ENCODE data around the gene SPTB. TPM values are rescaled to one million over a fixed set of nuclear protein-coding genes. Genes with fewer than 3 reads are reported as not detected.

Gene SPTB
- total RNA-seq, 4 donors from 2014 or later, result 123 to 554 (median 266) TPM

GRCh38 chr14:64845878-64846277, 33.8 kb downstream of the SPTB start:
- peak overlapping the region; percentile 87 to 99 (median 95) for H3K27ac ChIP-seq
- peaks cover 85 to 91% of the 10 kb centered on the region in 2 donors for H3K4me1 ChIP-seq
- TF ChIP-seq POLR2A (IDR thresholded peaks at IDR 0.05) (no peak), CTCF (IDR thresholded peaks at IDR 0.05 in 4 of 5, conservative IDR thresholded peaks at IDR 0.05 in 1 of 5) (no peak)
- no peaks in the 10 kb centered on the region for H3K36me3 ChIP-seq
- in situ Hi-C loops (cut with MboI; ENCODE audit: low sequenced_read_pairs in 4 of 4), result no loop called here
- no peak overlapping the region for H3K4me3 ChIP-seq
- H3K27me3 ChIP-seq, result no peaks in the 10 kb centered on the region
- H3K9me3 ChIP-seq, result no peaks in the 10 kb centered on the region
- intact Hi-C loops (cut with DNase I; ENCODE audit: low total_unique reads), result no loop called here
- DNase-seq (peak in 1 of 2 donors; percentile 46), ATAC-seq (peak; percentile 19 to 55)

- Histone ChIP-seq H3K9me3 (no peaks in the 10 kb centered on the region), H3K27ac (peak overlapping the region; percentile 87 to 99 (median 95)), H3K36me3 (no peaks in the 10 kb centered on the region), H3K4me1 (peaks cover 89 to 91% of the 10 kb centered on the region in 2 donors), H3K27me3 (no peaks in the 10 kb centered on the region), H3K4me3 (no peak overlapping the region)
- ATAC-seq (no peak), DNase-seq (no peak)
- in situ Hi-C loops (cut with MboI; ENCODE audit: low sequenced_read_pairs in 4 of 4), result loop anchor here in 1 of 4 donors (5.0 kb wide), 1 partner anchor 32 kb away; the partner anchor contains the start of gene SPTB
- intact Hi-C loops (cut with DNase I; ENCODE audit: low total_unique reads), result no loop called here
- TF ChIP-seq CTCF (IDR thresholded peaks at IDR 0.05 in 4 of 5, conservative IDR thresholded peaks at IDR 0.05 in 1 of 5) (no peak), POLR2A (IDR thresholded peaks at IDR 0.05) (no peak)
These were observed 34.7 kb downstream of the SPTB start for GRCh38 chr14:64844969-64845536.

GRCh38 chr14:64844272-64844671, 35.4 kb downstream of the SPTB start:
- ATAC-seq (no peak), DNase-seq (no peak)
- no peak for TF ChIP-seq CTCF (IDR thresholded peaks at IDR 0.05 in 4 of 5, conservative IDR thresholded peaks at IDR 0.05 in 1 of 5)
- no peak for TF ChIP-seq POLR2A (IDR thresholded peaks at IDR 0.05)
- peaks cover 89 to 91% of the 10 kb centered on the region in 2 donors for H3K4me1 ChIP-seq
- intact Hi-C loops (cut with DNase I; ENCODE audit: low total_unique reads), result no loop called here
- H3K27me3 ChIP-seq, result no peaks in the 10 kb centered on the region
- H3K9me3 ChIP-seq, result no peaks in the 10 kb centered on the region
- in situ Hi-C loops (cut with MboI; ENCODE audit: low sequenced_read_pairs in 4 of 4), result loop anchor here in 1 of 4 donors (5.0 kb wide), 1 partner anchor 33 kb away; the partner anchor contains the start of gene SPTB
- H3K27ac ChIP-seq, result peak overlapping the region; percentile 87 to 99 (median 95)
- no peak overlapping the region for H3K4me3 ChIP-seq
- no peaks in the 10 kb centered on the region for H3K36me3 ChIP-seq

- in situ Hi-C loops (cut with MboI; ENCODE audit: low sequenced_read_pairs in 4 of 4) (loop anchor here in 1 of 4 donors (5.0 kb wide), 1 partner anchor 34 kb away; the partner anchor contains the start of gene SPTB), intact Hi-C loops (cut with DNase I; ENCODE audit: low total_unique reads) (no loop called here)
- H3K36me3 ChIP-seq, result no peaks in the 10 kb centered on the region
- TF ChIP-seq POLR2A (IDR thresholded peaks at IDR 0.05) (no peak), CTCF (IDR thresholded peaks at IDR 0.05 in 4 of 5, conservative IDR thresholded peaks at IDR 0.05 in 1 of 5) (no peak)
- peak overlapping the region; percentile 87 to 99 (median 95) for H3K27ac ChIP-seq
- no peak overlapping the region for H3K4me3 ChIP-seq
- H3K4me1 ChIP-seq, result peaks cover 89 to 92% of the 10 kb centered on the region in 2 donors
- no peaks in the 10 kb centered on the region for H3K9me3 ChIP-seq
- no peak for DNase-seq
- no peaks in the 10 kb centered on the region for H3K27me3 ChIP-seq
- ATAC-seq, result no peak
These were observed 36.2 kb downstream of the SPTB start for GRCh38 chr14:64843548-64843947.
